Stimulated activated CD8-positive, alpha-beta memory T cell treated with anti-CD3 and anti-CD28 coated beads, Interleukin-15, amount 100 ng/mL, for 1 hour (primary cell): ENCODE results near the gene NCBP1.
"Not testable (repeated sequence)": the region's sequence is repeated elsewhere in the genome, so short reads cannot be mapped to it uniquely, and the experiment has no call there.

Source experiments
- DNase-seq: peaks from one replicate; pipeline ENCODE4 v3.0.0-alpha.2; 2020; ENCODE audit warnings: low read depth

NCBP1 gene

GRCh38 chr9:97632985-97633858 lies at the start of gene NCBP1, which contains the start of gene TSTD2:
Gene NCBP1, plus strand, starts transcription at chr9:97633821. Its CDS starts 61 bp downstream, at chr9:97633882.
Gene TSTD2, minus strand, starts transcription at chr9:97633368. Its CDS starts 5,806 bp downstream, at chr9:97627562.
- peak; percentile 88 for DNase-seq

GRCh38 chr9:97584778-97585177 lies 48.8 kb upstream of the NCBP1 start:
- not testable (repeated sequence) for DNase-seq

- DNase-seq, result not testable (repeated sequence)
These were observed 46.7 kb upstream of the NCBP1 start for GRCh38 chr9:97586909-97587308.

- no peak for DNase-seq
These were observed 42.1 kb upstream of the NCBP1 start for GRCh38 chr9:97591535-97591934.

GRCh38 chr9:97592126-97592525 lies 41.5 kb upstream of the NCBP1 start:
- DNase-seq, result no peak

GRCh38 chr9:97593960-97594359 lies 39.7 kb upstream of the NCBP1 start:
- no peak for DNase-seq

GRCh38 chr9:97594381-97594921 lies 39.2 kb upstream of the NCBP1 start:
- no peak for DNase-seq

- no peak for DNase-seq
These were observed 36.7 kb upstream of the NCBP1 start for GRCh38 chr9:97596906-97597305.

- peak; percentile 51 for DNase-seq
These were observed 34.9 kb upstream of the NCBP1 start for GRCh38 chr9:97598461-97599288.

- DNase-seq, result no peak
These were observed 34.2 kb upstream of the NCBP1 start for GRCh38 chr9:97599314-97599846.

GRCh38 chr9:97600531-97601227 lies 32.9 kb upstream of the NCBP1 start:
- no peak for DNase-seq

GRCh38 chr9:97601228-97601898 lies 32.3 kb upstream of the NCBP1 start:
- no peak for DNase-seq

- no peak for DNase-seq
These were observed 31.2 kb upstream of the NCBP1 start for GRCh38 chr9:97602430-97602829.

GRCh38 chr9:97604901-97605645 lies 28.5 kb upstream of the NCBP1 start:
- DNase-seq, result no peak

GRCh38 chr9:97615439-97616072 lies 18.1 kb upstream of the NCBP1 start:
- DNase-seq, result peak; percentile 38

- DNase-seq, result no peak
These were observed 15.6 kb upstream of the NCBP1 start for GRCh38 chr9:97617939-97618416.

GRCh38 chr9:97620063-97620462 lies 13.6 kb upstream of the NCBP1 start:
- DNase-seq, result not testable (repeated sequence)

GRCh38 chr9:97622483-97622882 lies 11.1 kb upstream of the NCBP1 start:
- DNase-seq, result not testable (repeated sequence)

- no peak for DNase-seq
These were observed 9.7 kb upstream of the NCBP1 start for GRCh38 chr9:97623946-97624345.

- no peak for DNase-seq
These were observed 8.0 kb upstream of the NCBP1 start for GRCh38 chr9:97625620-97626019.
